PC-9 (cell line): ENCODE results near the gene EPC2.

Experiments used
- EZH2 ChIP-seq: fragments of 200-600 bp; sonication (generic); IDR thresholded peaks from 2 replicates; pipeline ENCODE4 v1.8.0; 2017; ENCODE audit warnings: antibody characterized with exemption, low read depth
- TF ChIP-seq, protein P1 (sequence below): fragments of 200-600 bp; sonication (generic); conservative IDR thresholded peaks from 2 replicates; pipeline ENCODE4 v1.6.1; 2017; ENCODE audit warnings: mixed run types, antibody characterized with exemption, mild to moderate bottlenecking, moderate library complexity

DNA sequence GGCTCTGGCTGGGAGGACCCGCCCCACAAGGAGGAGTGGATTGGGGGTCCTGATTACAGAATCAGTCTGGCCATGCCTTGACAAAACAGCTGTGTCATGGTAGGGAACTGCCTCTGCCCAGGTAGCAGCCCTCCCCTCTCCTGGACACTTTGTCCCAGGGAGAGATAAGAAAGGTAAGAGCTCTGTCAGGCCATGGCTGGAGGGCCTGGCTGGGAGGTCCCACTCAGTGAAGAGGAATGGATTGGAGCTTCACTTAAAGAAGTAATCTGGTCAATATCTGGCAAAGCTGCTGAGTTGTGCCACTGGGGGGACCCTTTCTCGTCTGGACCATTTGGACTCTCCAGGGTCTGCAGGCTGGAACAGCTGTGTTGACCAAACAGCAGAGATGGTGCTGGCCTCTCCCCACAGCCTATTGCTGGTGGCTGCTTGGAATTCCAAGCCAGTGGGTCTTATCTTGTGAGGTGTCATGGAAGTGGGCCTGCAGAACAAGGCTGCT, 75.4 kb downstream of the EPC2 start:
- TF ChIP-seq, protein P1, sequence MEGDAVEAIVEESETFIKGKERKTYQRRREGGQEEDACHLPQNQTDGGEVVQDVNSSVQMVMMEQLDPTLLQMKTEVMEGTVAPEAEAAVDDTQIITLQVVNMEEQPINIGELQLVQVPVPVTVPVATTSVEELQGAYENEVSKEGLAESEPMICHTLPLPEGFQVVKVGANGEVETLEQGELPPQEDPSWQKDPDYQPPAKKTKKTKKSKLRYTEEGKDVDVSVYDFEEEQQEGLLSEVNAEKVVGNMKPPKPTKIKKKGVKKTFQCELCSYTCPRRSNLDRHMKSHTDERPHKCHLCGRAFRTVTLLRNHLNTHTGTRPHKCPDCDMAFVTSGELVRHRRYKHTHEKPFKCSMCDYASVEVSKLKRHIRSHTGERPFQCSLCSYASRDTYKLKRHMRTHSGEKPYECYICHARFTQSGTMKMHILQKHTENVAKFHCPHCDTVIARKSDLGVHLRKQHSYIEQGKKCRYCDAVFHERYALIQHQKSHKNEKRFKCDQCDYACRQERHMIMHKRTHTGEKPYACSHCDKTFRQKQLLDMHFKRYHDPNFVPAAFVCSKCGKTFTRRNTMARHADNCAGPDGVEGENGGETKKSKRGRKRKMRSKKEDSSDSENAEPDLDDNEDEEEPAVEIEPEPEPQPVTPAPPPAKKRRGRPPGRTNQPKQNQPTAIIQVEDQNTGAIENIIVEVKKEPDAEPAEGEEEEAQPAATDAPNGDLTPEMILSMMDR = no peak
- no peak for TF ChIP-seq EZH2
